GM18499 (cell line): ENCODE data around the gene TUBGCP3.

Experiments
- ATAC-seq: cut with Tn5 transposase; IDR thresholded peaks from one replicate; pipeline ENCODE4 v1.9.1; 2021; ENCODE audit warnings: moderate number of reproducible peaks; ENCODE audit not compliant: insufficient read depth, unreplicated experiment

TUBGCP3 gene

GRCh38 chr13:112457081-112457480, 130.9 kb downstream of the TUBGCP3 start:
- no peak for ATAC-seq

GRCh38 chr13:112456138-112457056, 131.6 kb downstream of the TUBGCP3 start:
- no peak for ATAC-seq

- ATAC-seq = no peak
These were observed 132.4 kb downstream of the TUBGCP3 start for GRCh38 chr13:112455476-112456059.

GRCh38 chr13:112454648-112455334, 133.2 kb downstream of the TUBGCP3 start:
- ATAC-seq = no peak

GRCh38 chr13:112453874-112454647, 133.9 kb downstream of the TUBGCP3 start:
- ATAC-seq = no peak

GRCh38 chr13:112453207-112453829, 134.6 kb downstream of the TUBGCP3 start:
- no peak for ATAC-seq

- no peak for ATAC-seq
These were observed 135.4 kb downstream of the TUBGCP3 start for GRCh38 chr13:112452380-112453206.

- no peak for ATAC-seq
These were observed 136.2 kb downstream of the TUBGCP3 start for GRCh38 chr13:112451512-112452379.

- ATAC-seq = no peak
These were observed 137.1 kb downstream of the TUBGCP3 start for GRCh38 chr13:112450904-112451240.

GRCh38 chr13:112450118-112450903, 137.6 kb downstream of the TUBGCP3 start:
- ATAC-seq = no peak

- ATAC-seq = no peak
These were observed 138.4 kb downstream of the TUBGCP3 start for GRCh38 chr13:112449545-112449930.

- ATAC-seq = no peak
These were observed 139.1 kb downstream of the TUBGCP3 start for GRCh38 chr13:112448621-112449544.

- no peak for ATAC-seq
These were observed 140.0 kb downstream of the TUBGCP3 start for GRCh38 chr13:112447761-112448603.

- no peak for ATAC-seq
These were observed 140.6 kb downstream of the TUBGCP3 start for GRCh38 chr13:112447306-112447705.

GRCh38 chr13:112446867-112447266, 141.1 kb downstream of the TUBGCP3 start:
- ATAC-seq = no peak
